ENCODE data around the gene LTK. TPM values are rescaled to one million over a fixed set of nuclear protein-coding genes. Genes with fewer than 3 reads are reported as not detected.

Gene LTK
- total RNA-seq, 5 donors from 2014 or later (not counting 1 experiment from before 2014, with no cell fraction given), result 2.0 to 14.3 (median 6.8) TPM

DNA sequence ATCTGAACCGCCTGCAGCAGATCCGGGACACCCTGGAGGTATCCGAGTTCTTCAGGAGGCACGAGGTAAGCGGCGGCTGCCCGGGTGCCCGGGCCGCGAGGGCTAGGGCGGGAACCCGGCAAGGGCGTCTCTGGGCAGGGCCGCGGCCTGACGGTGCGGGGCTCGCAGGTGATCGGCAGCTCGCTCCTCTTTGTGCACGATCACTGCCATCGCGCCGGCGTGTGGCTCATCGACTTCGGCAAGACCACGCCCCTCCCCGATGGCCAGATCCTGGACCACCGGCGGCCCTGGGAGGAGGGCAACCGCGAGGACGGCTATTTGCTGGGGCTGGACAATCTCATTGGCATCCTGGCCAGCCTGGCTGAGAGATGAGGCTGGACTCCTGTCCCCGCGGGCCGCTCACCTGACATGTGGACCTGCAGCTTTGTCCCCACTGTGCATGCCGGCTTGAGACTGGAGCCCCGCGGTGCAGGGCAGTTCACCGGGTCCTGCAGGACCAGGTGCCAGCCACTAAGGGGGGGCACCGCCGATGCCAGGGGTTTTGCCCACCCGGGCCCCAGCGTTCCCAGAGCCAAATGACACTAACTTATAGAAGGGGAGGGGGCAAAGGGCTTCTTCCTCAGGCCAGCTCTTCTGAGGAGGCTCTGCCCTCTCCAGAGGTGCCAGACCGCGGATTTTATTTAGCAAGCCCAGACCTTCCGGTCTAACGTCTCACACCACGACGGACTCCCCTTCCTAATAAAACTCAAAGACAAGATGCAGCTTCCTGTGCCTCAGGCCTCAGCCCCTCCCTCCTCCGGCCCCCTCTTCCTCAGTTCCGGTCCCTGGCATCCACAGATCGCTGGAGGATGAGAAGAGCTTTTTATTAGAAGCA, 10.6 kb downstream of the LTK start:
- H3K27ac Mint-ChIP-seq, result no peak overlapping the region
- peak overlapping the region; percentile 69 to 73 (median 70) for H3K4me3 Mint-ChIP-seq
- DNase-seq (no peak), ATAC-seq (replicated peaks in 1 of 4) (peak in 3 of 4 experiments; percentile 11 to 28 (median 13))
- H3K27me3 Mint-ChIP-seq, result peaks cover 25 to 41% of the 10 kb centered on the region in 2 donors
- H3K27me3 ChIP-seq (replicated peaks in 1 of 2; ENCODE audit: control insufficient read depth in 2 of 2, extremely low read depth in 1 of 2, insufficient read depth in 2 of 2, low read length in 1 of 2), result peaks cover 2 to 59% of the 10 kb centered on the region in 2 experiments
- peak overlapping the region; percentile 38 to 65 for H3K4me3 ChIP-seq (ENCODE audit: control insufficient read depth in 1 of 2, extremely low read depth in 1 of 2, low read length in 1 of 2)
- H3K4me1 Mint-ChIP-seq, result peaks cover 0 to 22% (median 16%) of the 10 kb centered on the region in 3 donors
- no peak overlapping the region for H3K27ac ChIP-seq (ENCODE audit: low read length)
- H3K9me3 Mint-ChIP-seq, result no peaks in the 10 kb centered on the region
- no peaks in the 10 kb centered on the region for H3K36me3 ChIP-seq (ENCODE audit: control insufficient read depth in 2 of 2, extremely low read depth in 1 of 2, insufficient read depth in 1 of 2, low read length in 1 of 2)
- no peaks in the 10 kb centered on the region for H3K9me3 ChIP-seq
- no peaks in the 10 kb centered on the region for H3K36me3 Mint-ChIP-seq
- ChIA-PET CTCF (no interaction called here), POLR2A (no interaction called here)
- peaks cover 3 to 24% of the 10 kb centered on the region in 2 experiments for H3K4me1 ChIP-seq (ENCODE audit: control insufficient read depth in 1 of 2, extremely low read depth in 1 of 2, insufficient read depth in 2 of 2, low read length in 2 of 2)
- 11% methylated on average over 42 of the region's 54 CpGs for WGBS (ENCODE audit: insufficient coverage)

- H3K36me3 Mint-ChIP-seq, result no peaks in the 10 kb centered on the region
Observed at GRCh38 chr15:41501931-41502794, 11.5 kb downstream of the LTK start.

GRCh38 chr15:41501191-41501917, 12.3 kb downstream of the LTK start:
- Histone ChIP-seq H3K36me3 (ENCODE audit: control insufficient read depth in 2 of 2, extremely low read depth in 1 of 2, insufficient read depth in 1 of 2, low read length in 1 of 2) (no peaks in the 10 kb centered on the region), H3K4me3 (ENCODE audit: control insufficient read depth in 1 of 2, extremely low read depth in 1 of 2, low read length in 1 of 2) (peak overlapping the region; percentile 38 to 51), H3K4me1 (ENCODE audit: control insufficient read depth in 1 of 2, extremely low read depth in 1 of 2, insufficient read depth in 2 of 2, low read length in 2 of 2) (peaks cover 3 to 24% of the 10 kb centered on the region in 2 experiments), H3K9me3 (no peaks in the 10 kb centered on the region), H3K27ac (ENCODE audit: low read length) (no peak overlapping the region), H3K27me3 (replicated peaks in 1 of 2; ENCODE audit: control insufficient read depth in 2 of 2, extremely low read depth in 1 of 2, insufficient read depth in 2 of 2, low read length in 1 of 2) (peaks cover 5 to 76% of the 10 kb centered on the region in 2 experiments)
- DNase-seq (peak in 14 of 35 experiments; percentile 16 to 56 (median 30)), ATAC-seq (replicated peaks in 1 of 4) (peak; percentile 58 to 74 (median 65))
- peaks cover 29 to 56% of the 10 kb centered on the region in 2 donors for H3K27me3 Mint-ChIP-seq
- H3K36me3 Mint-ChIP-seq, result no peaks in the 10 kb centered on the region
- ChIA-PET CTCF (interaction anchor here in 1 of 2 donors (0.6 kb wide), 1 partner anchor 34 kb away, joined by 3 read pairs; no protein-coding TSS in a partner anchor), POLR2A (no interaction called here)
- peak overlapping the region; percentile 70 to 74 (median 73) for H3K4me3 Mint-ChIP-seq
- H3K9me3 Mint-ChIP-seq, result no peaks in the 10 kb centered on the region
- 4% methylated on average over 54 of the region's 56 CpGs for WGBS (ENCODE audit: insufficient coverage)
- H3K27ac Mint-ChIP-seq, result peak overlapping the region in 1 of 2 donors; percentile 46
- peaks cover 0 to 22% (median 16%) of the 10 kb centered on the region in 3 donors for H3K4me1 Mint-ChIP-seq

More at GRCh38 chr15:41501931-41502794, 11.5 kb downstream of the LTK start:
- H3K36me3 ChIP-seq (ENCODE audit: control insufficient read depth in 2 of 2, extremely low read depth in 1 of 2, insufficient read depth in 1 of 2, low read length in 1 of 2), result no peaks in the 10 kb centered on the region
- peaks cover 0 to 22% (median 16%) of the 10 kb centered on the region in 3 donors for H3K4me1 Mint-ChIP-seq
- WGBS (ENCODE audit: insufficient coverage), result 4% methylated on average over 58 of the region's 64 CpGs
- no peak overlapping the region for H3K27ac ChIP-seq (ENCODE audit: low read length)
- DNase-seq (peak in 22 of 35 experiments; percentile 27 to 64 (median 42)), ATAC-seq (replicated peaks in 1 of 4) (peak; percentile 76 to 83 (median 78))
- CTCF ChIA-PET, result no interaction called here
- peaks cover 2 to 68% of the 10 kb centered on the region in 2 experiments for H3K27me3 ChIP-seq (replicated peaks in 1 of 2; ENCODE audit: control insufficient read depth in 2 of 2, extremely low read depth in 1 of 2, insufficient read depth in 2 of 2, low read length in 1 of 2)
- H3K9me3 ChIP-seq, result no peaks in the 10 kb centered on the region
- peaks cover 28 to 48% of the 10 kb centered on the region in 2 donors for H3K27me3 Mint-ChIP-seq
- H3K27ac Mint-ChIP-seq, result no peak overlapping the region
- H3K4me3 Mint-ChIP-seq, result peak overlapping the region; percentile 69 to 73 (median 70)
- POLR2A ChIA-PET, result no interaction called here
- no peaks in the 10 kb centered on the region for H3K9me3 Mint-ChIP-seq
- peaks cover 3 to 24% of the 10 kb centered on the region in 2 experiments for H3K4me1 ChIP-seq (ENCODE audit: control insufficient read depth in 1 of 2, extremely low read depth in 1 of 2, insufficient read depth in 2 of 2, low read length in 2 of 2)
- H3K4me3 ChIP-seq (ENCODE audit: control insufficient read depth in 1 of 2, extremely low read depth in 1 of 2, low read length in 1 of 2), result peak overlapping the region; percentile 38 to 65

DNA sequence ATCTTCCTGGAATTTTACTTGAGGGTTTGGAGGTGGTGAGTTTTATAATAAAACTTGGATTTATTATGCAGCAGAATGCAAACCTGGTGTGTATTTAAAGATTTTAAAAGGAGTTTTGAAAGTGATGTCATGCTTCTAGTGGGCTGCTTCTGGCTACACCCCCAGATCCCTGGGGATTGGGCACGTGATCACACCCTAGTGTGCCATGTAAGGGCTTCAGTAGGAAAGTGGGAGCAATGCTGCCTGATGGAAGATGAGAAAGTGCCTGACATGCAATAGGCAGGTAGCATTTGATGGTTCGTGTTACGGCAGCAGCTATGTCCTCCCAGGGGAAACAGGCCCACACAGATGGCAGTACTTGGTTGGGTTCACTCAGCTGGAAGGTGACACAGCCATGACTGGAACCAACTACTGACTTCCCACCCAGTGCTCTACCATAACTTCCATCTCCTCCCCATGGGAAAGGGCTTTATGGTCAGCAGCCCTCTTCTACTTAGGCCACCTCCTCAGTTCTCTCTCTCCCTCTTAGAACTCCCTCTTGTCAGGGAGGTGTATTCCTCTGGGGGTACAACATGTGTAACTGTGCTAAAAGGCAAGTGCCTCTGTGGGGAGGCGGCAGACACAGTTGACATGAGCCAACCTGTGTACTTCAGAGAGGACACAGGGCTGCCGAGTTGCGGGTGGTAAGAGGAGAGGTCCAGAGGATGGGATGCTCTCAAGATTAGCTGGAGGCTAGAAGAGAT, 14.3 kb downstream of the LTK start:
- Mint-ChIP-seq H3K9me3 (no peaks in the 10 kb centered on the region), H3K4me3 (no peak overlapping the region), H3K27me3 (peaks cover 29 to 63% of the 10 kb centered on the region in 2 donors), H3K4me1 (peaks cover 0 to 25% (median 16%) of the 10 kb centered on the region in 3 donors), H3K27ac (no peak overlapping the region), H3K36me3 (no peaks in the 10 kb centered on the region)
- no peak for ATAC-seq (replicated peaks in 1 of 4)
- Histone ChIP-seq H3K4me3 (ENCODE audit: control insufficient read depth in 1 of 2, extremely low read depth in 1 of 2, low read length in 1 of 2) (no peak overlapping the region), H3K27me3 (replicated peaks in 1 of 2; ENCODE audit: control insufficient read depth in 2 of 2, extremely low read depth in 1 of 2, insufficient read depth in 2 of 2, low read length in 1 of 2) (peaks cover 5 to 96% of the 10 kb centered on the region in 2 experiments), H3K36me3 (ENCODE audit: control insufficient read depth in 2 of 2, extremely low read depth in 1 of 2, insufficient read depth in 1 of 2, low read length in 1 of 2) (no peaks in the 10 kb centered on the region), H3K4me1 (ENCODE audit: control insufficient read depth in 1 of 2, extremely low read depth in 1 of 2, insufficient read depth in 2 of 2, low read length in 2 of 2) (peaks cover 3 to 43% of the 10 kb centered on the region in 2 experiments), H3K9me3 (no peaks in the 10 kb centered on the region), H3K27ac (ENCODE audit: low read length) (no peak overlapping the region)
- ChIA-PET POLR2A (no interaction called here), CTCF (no interaction called here)
- WGBS (ENCODE audit: insufficient coverage), result 88% methylated on average over 3 of the region's 6 CpGs
- no peak for DNase-seq

- H3K27ac ChIP-seq (ENCODE audit: low read length), result no peak overlapping the region
- no peaks in the 10 kb centered on the region for H3K36me3 Mint-ChIP-seq
- no peak overlapping the region for H3K27ac Mint-ChIP-seq
- H3K27me3 Mint-ChIP-seq, result peaks cover 29 to 63% of the 10 kb centered on the region in 2 donors
- no peak for ATAC-seq (replicated peaks in 1 of 4)
- no peak for DNase-seq
- H3K27me3 ChIP-seq (replicated peaks in 1 of 2; ENCODE audit: control insufficient read depth in 2 of 2, extremely low read depth in 1 of 2, insufficient read depth in 2 of 2, low read length in 1 of 2), result peaks cover 5 to 92% of the 10 kb centered on the region in 2 experiments
- CTCF ChIA-PET, result interaction anchor here in 1 of 2 donors (0.6 kb wide), 1 partner anchor 429 kb away, joined by 5 read pairs; no protein-coding TSS in a partner anchor
- POLR2A ChIA-PET, result no interaction called here
- no CpG with 5 or more reads among the region's 2 CpGs for WGBS (ENCODE audit: insufficient coverage)
- no peaks in the 10 kb centered on the region for H3K9me3 Mint-ChIP-seq
- no peak overlapping the region for H3K4me3 ChIP-seq (ENCODE audit: control insufficient read depth in 1 of 2, extremely low read depth in 1 of 2, low read length in 1 of 2)
- H3K4me3 Mint-ChIP-seq, result no peak overlapping the region
- no peaks in the 10 kb centered on the region for H3K9me3 ChIP-seq
- H3K36me3 ChIP-seq (ENCODE audit: control insufficient read depth in 2 of 2, extremely low read depth in 1 of 2, insufficient read depth in 1 of 2, low read length in 1 of 2), result no peaks in the 10 kb centered on the region
- peaks cover 3 to 47% of the 10 kb centered on the region in 2 experiments for H3K4me1 ChIP-seq (ENCODE audit: control insufficient read depth in 1 of 2, extremely low read depth in 1 of 2, insufficient read depth in 2 of 2, low read length in 2 of 2)
- H3K4me1 Mint-ChIP-seq, result peaks cover 0 to 25% (median 16%) of the 10 kb centered on the region in 3 donors
Observed at GRCh38 chr15:41498657-41499056, 15.0 kb downstream of the LTK start.
